Measurements from ENCODE around the gene ZC3H10.

DNA sequence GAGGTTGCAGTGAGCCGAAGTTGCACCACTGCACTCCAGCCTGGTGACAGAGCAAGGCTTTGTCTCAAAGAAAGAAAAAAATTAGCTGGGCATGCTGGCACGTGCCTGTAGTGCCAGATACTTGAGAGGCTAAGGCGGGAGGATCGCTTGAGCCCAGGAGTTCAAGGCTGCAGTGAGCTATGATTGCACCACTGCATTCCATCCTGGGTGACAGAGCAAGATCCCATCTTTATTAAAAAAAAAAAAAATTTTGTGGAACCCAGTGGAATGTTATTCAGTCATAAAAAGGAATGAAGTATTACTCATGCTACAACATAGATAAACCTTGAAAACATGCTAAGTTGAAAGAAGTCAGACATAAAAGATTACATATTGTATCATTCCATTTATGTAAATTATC is 46.4 kb upstream of the ZC3H10 start:
- TF ChIP-seq, protein P1, sequence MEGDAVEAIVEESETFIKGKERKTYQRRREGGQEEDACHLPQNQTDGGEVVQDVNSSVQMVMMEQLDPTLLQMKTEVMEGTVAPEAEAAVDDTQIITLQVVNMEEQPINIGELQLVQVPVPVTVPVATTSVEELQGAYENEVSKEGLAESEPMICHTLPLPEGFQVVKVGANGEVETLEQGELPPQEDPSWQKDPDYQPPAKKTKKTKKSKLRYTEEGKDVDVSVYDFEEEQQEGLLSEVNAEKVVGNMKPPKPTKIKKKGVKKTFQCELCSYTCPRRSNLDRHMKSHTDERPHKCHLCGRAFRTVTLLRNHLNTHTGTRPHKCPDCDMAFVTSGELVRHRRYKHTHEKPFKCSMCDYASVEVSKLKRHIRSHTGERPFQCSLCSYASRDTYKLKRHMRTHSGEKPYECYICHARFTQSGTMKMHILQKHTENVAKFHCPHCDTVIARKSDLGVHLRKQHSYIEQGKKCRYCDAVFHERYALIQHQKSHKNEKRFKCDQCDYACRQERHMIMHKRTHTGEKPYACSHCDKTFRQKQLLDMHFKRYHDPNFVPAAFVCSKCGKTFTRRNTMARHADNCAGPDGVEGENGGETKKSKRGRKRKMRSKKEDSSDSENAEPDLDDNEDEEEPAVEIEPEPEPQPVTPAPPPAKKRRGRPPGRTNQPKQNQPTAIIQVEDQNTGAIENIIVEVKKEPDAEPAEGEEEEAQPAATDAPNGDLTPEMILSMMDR (IDR thresholded peaks at IDR 0.05; ENCODE audit: low read depth, low read length), result no peak
- TF ChIP-seq POLR2A (IDR thresholded peaks at IDR 0.05; ENCODE audit: extremely low read depth, insufficient read length) (no peak), MAX (IDR thresholded peaks at IDR 0.05; ENCODE audit: low read depth, low read length) (no peak), MYC (IDR thresholded peaks at IDR 0.05; ENCODE audit: low read depth, low read length) (no peak)

Data from NB4 (cell line).